Measurements from ENCODE around the gene TSPAN9.

Gene TSPAN9

GRCh38 chr12:3123729-3124128 lies 46.5 kb downstream of the TSPAN9 start:
- H3K27ac Mint-ChIP-seq = no peak overlapping the region
- H3K4me1 Mint-ChIP-seq (ENCODE audit: low read depth) = peaks cover 2% of the 10 kb centered on the region
- no peak overlapping the region for H3K4me3 Mint-ChIP-seq
- H3K36me3 Mint-ChIP-seq (ENCODE audit: low read depth) = no peaks in the 10 kb centered on the region
- no peaks in the 10 kb centered on the region for H3K9me3 Mint-ChIP-seq
- no peak for DNase-seq (ENCODE audit: low spot score)
- peaks cover 38% of the 10 kb centered on the region for H3K27me3 Mint-ChIP-seq (ENCODE audit: low read depth)

- DNase-seq (ENCODE audit: low spot score) = no peak
- peaks cover 8% of the 10 kb centered on the region for H3K4me1 Mint-ChIP-seq (ENCODE audit: low read depth)
- H3K27me3 Mint-ChIP-seq (ENCODE audit: low read depth) = peaks cover 40% of the 10 kb centered on the region
- no peak overlapping the region for H3K4me3 Mint-ChIP-seq
- no peak overlapping the region for H3K27ac Mint-ChIP-seq
- H3K9me3 Mint-ChIP-seq = peaks cover 4% of the 10 kb centered on the region
- no peaks in the 10 kb centered on the region for H3K36me3 Mint-ChIP-seq (ENCODE audit: low read depth)
These were observed 47.7 kb downstream of the TSPAN9 start for GRCh38 chr12:3124917-3125316.

- peaks cover 40% of the 10 kb centered on the region for H3K27me3 Mint-ChIP-seq (ENCODE audit: low read depth)
- no peaks in the 10 kb centered on the region for H3K36me3 Mint-ChIP-seq (ENCODE audit: low read depth)
- DNase-seq (ENCODE audit: low spot score) = no peak
- H3K27ac Mint-ChIP-seq = no peak overlapping the region
- H3K4me3 Mint-ChIP-seq = no peak overlapping the region
- H3K4me1 Mint-ChIP-seq (ENCODE audit: low read depth) = peaks cover 12% of the 10 kb centered on the region
- peaks cover 4% of the 10 kb centered on the region for H3K9me3 Mint-ChIP-seq
These were observed 48.5 kb downstream of the TSPAN9 start for GRCh38 chr12:3125674-3126073.

- no peak for DNase-seq (ENCODE audit: low spot score)
- H3K27me3 Mint-ChIP-seq (ENCODE audit: low read depth) = peaks cover 56% of the 10 kb centered on the region
- no peak overlapping the region for H3K27ac Mint-ChIP-seq
- H3K9me3 Mint-ChIP-seq = peaks cover 4% of the 10 kb centered on the region
- peaks cover 12% of the 10 kb centered on the region for H3K4me1 Mint-ChIP-seq (ENCODE audit: low read depth)
- no peak overlapping the region for H3K4me3 Mint-ChIP-seq
- H3K36me3 Mint-ChIP-seq (ENCODE audit: low read depth) = no peaks in the 10 kb centered on the region
These were observed 50.7 kb downstream of the TSPAN9 start for GRCh38 chr12:3127832-3128231.

GRCh38 chr12:3128498-3129293 lies 51.5 kb downstream of the TSPAN9 start:
- no peaks in the 10 kb centered on the region for H3K36me3 Mint-ChIP-seq (ENCODE audit: low read depth)
- H3K9me3 Mint-ChIP-seq = peaks cover 4% of the 10 kb centered on the region
- H3K4me1 Mint-ChIP-seq (ENCODE audit: low read depth) = peaks cover 12% of the 10 kb centered on the region
- peaks cover 54% of the 10 kb centered on the region for H3K27me3 Mint-ChIP-seq (ENCODE audit: low read depth)
- H3K27ac Mint-ChIP-seq = no peak overlapping the region
- no peak overlapping the region for H3K4me3 Mint-ChIP-seq
- no peak for DNase-seq (ENCODE audit: low spot score)

GRCh38 chr12:3129301-3130056 lies 52.3 kb downstream of the TSPAN9 start:
- peak; percentile 35 for DNase-seq (ENCODE audit: low spot score)
- H3K9me3 Mint-ChIP-seq = peaks cover 4% of the 10 kb centered on the region
- H3K4me3 Mint-ChIP-seq = no peak overlapping the region
- no peaks in the 10 kb centered on the region for H3K36me3 Mint-ChIP-seq (ENCODE audit: low read depth)
- peaks cover 12% of the 10 kb centered on the region for H3K4me1 Mint-ChIP-seq (ENCODE audit: low read depth)
- peaks cover 53% of the 10 kb centered on the region for H3K27me3 Mint-ChIP-seq (ENCODE audit: low read depth)
- H3K27ac Mint-ChIP-seq = no peak overlapping the region

GRCh38 chr12:3130057-3130830 lies 53.1 kb downstream of the TSPAN9 start:
- Mint-ChIP-seq H3K9me3 (peaks cover 4% of the 10 kb centered on the region), H3K4me1 (ENCODE audit: low read depth) (peaks cover 12% of the 10 kb centered on the region), H3K4me3 (no peak overlapping the region), H3K27me3 (ENCODE audit: low read depth) (peaks cover 53% of the 10 kb centered on the region), H3K36me3 (ENCODE audit: low read depth) (no peaks in the 10 kb centered on the region), H3K27ac (no peak overlapping the region)
- no peak for DNase-seq (ENCODE audit: low spot score)

GRCh38 chr12:3131129-3131528 lies 54.0 kb downstream of the TSPAN9 start:
- H3K27me3 Mint-ChIP-seq (ENCODE audit: low read depth) = peaks cover 47% of the 10 kb centered on the region
- peaks cover 12% of the 10 kb centered on the region for H3K4me1 Mint-ChIP-seq (ENCODE audit: low read depth)
- H3K9me3 Mint-ChIP-seq = peaks cover 4% of the 10 kb centered on the region
- DNase-seq (ENCODE audit: low spot score) = no peak
- H3K36me3 Mint-ChIP-seq (ENCODE audit: low read depth) = no peaks in the 10 kb centered on the region
- no peak overlapping the region for H3K4me3 Mint-ChIP-seq
- peak overlapping the region; percentile 23 for H3K27ac Mint-ChIP-seq

- Mint-ChIP-seq H3K27me3 (ENCODE audit: low read depth) (peaks cover 39% of the 10 kb centered on the region), H3K9me3 (peaks cover 4% of the 10 kb centered on the region), H3K4me3 (no peak overlapping the region), H3K4me1 (ENCODE audit: low read depth) (peaks cover 12% of the 10 kb centered on the region), H3K27ac (no peak overlapping the region), H3K36me3 (ENCODE audit: low read depth) (no peaks in the 10 kb centered on the region)
- DNase-seq (ENCODE audit: low spot score) = no peak
These were observed 55.6 kb downstream of the TSPAN9 start for GRCh38 chr12:3132636-3133404.

- Mint-ChIP-seq H3K4me3 (no peak overlapping the region), H3K36me3 (ENCODE audit: low read depth) (no peaks in the 10 kb centered on the region), H3K4me1 (ENCODE audit: low read depth) (peaks cover 12% of the 10 kb centered on the region), H3K27me3 (ENCODE audit: low read depth) (peaks cover 38% of the 10 kb centered on the region), H3K9me3 (peaks cover 4% of the 10 kb centered on the region), H3K27ac (no peak overlapping the region)
- no peak for DNase-seq (ENCODE audit: low spot score)
These were observed 56.2 kb downstream of the TSPAN9 start for GRCh38 chr12:3133405-3133783.

GRCh38 chr12:3134126-3134525 lies 56.9 kb downstream of the TSPAN9 start:
- H3K27me3 Mint-ChIP-seq (ENCODE audit: low read depth) = peaks cover 32% of the 10 kb centered on the region
- H3K27ac Mint-ChIP-seq = no peak overlapping the region
- no peak overlapping the region for H3K4me3 Mint-ChIP-seq
- DNase-seq (ENCODE audit: low spot score) = no peak
- peaks cover 11% of the 10 kb centered on the region for H3K4me1 Mint-ChIP-seq (ENCODE audit: low read depth)
- no peaks in the 10 kb centered on the region for H3K36me3 Mint-ChIP-seq (ENCODE audit: low read depth)
- peaks cover 3% of the 10 kb centered on the region for H3K9me3 Mint-ChIP-seq

GRCh38 chr12:3134526-3135135 lies 57.5 kb downstream of the TSPAN9 start:
- Mint-ChIP-seq H3K4me1 (ENCODE audit: low read depth) (peaks cover 6% of the 10 kb centered on the region), H3K36me3 (ENCODE audit: low read depth) (no peaks in the 10 kb centered on the region), H3K27ac (no peak overlapping the region), H3K9me3 (no peaks in the 10 kb centered on the region), H3K27me3 (ENCODE audit: low read depth) (peaks cover 28% of the 10 kb centered on the region), H3K4me3 (no peak overlapping the region)
- no peak for DNase-seq (ENCODE audit: low spot score)
